GM13977 (cell line): ENCODE data around the gene TRMT11.

Experiments used
- DNase-seq: peaks from one replicate; pipeline ENCODE4 v3.0.0; 2012; ENCODE audit warnings: low spot score
- in situ Hi-C: fragments of 300-500 bp; cut with MboI; formaldehyde crosslinking; loops from one replicate; pipeline ENCODE4 v1.12.0; 2022; ENCODE audit warnings: low sequenced_read_pairs, low pct_unique_long_range_greater_than_20kb, mixed read lengths, inconsistent platforms; ENCODE audit not compliant: unreplicated experiment
- TF ChIP-seq, protein P1 (sequence below): IDR thresholded peaks from 2 replicates; pipeline ENCODE4 v1.5.1; 2012; ENCODE audit warnings: mild to moderate bottlenecking, control low read depth; ENCODE audit not compliant: insufficient read depth; ENCODE audit errors: extremely low read depth, missing control alignments

TRMT11 gene

DNA sequence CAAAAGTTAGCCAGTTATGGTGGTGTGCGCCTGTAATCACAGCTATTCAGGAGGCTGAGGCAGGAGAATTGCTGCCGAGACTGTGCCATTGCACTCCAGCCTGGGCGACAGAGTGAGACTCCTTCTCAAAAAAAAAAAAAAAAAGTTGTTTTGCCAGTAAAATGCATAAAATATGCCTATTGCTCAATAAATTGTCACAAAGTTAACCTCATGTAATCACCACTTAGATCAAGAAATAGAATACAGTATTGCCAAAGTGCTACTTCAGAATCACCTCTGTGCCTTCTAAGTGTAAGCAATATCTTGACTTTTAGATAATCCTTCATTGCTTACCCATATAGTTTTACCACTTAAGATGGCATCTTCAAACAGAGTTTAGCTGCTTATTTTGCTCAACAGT lies 80.7 kb downstream of the TRMT11 start:
- in situ Hi-C loops, result no loop called here

DNA sequence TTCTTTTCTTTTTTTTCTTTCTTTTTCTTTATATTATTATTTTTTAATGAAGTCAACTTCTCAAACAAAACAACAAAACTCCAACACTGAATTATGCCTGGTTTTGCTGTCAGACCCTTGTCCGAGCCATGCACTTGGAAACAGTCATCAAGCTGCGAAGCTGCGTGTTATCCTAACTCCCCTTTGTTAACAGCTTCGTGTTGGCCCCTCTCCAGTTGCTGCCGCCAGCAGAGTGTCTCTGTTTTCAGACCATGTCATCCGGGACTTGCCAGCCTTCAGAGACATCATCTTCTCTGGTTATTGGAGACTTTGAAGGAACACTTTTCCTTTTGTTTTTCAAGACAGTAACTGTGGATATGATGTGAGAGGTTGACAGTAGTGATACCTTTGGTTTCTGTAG lies 83.1 kb downstream of the TRMT11 start:
- no peak for DNase-seq
- in situ Hi-C loops, result no loop called here
- TF ChIP-seq, protein P1, sequence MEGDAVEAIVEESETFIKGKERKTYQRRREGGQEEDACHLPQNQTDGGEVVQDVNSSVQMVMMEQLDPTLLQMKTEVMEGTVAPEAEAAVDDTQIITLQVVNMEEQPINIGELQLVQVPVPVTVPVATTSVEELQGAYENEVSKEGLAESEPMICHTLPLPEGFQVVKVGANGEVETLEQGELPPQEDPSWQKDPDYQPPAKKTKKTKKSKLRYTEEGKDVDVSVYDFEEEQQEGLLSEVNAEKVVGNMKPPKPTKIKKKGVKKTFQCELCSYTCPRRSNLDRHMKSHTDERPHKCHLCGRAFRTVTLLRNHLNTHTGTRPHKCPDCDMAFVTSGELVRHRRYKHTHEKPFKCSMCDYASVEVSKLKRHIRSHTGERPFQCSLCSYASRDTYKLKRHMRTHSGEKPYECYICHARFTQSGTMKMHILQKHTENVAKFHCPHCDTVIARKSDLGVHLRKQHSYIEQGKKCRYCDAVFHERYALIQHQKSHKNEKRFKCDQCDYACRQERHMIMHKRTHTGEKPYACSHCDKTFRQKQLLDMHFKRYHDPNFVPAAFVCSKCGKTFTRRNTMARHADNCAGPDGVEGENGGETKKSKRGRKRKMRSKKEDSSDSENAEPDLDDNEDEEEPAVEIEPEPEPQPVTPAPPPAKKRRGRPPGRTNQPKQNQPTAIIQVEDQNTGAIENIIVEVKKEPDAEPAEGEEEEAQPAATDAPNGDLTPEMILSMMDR, result no peak

More for the DNA sequence above, 80.7 kb downstream of the TRMT11 start:
- TF ChIP-seq, protein P1, result no peak
- DNase-seq, result no peak

DNA sequence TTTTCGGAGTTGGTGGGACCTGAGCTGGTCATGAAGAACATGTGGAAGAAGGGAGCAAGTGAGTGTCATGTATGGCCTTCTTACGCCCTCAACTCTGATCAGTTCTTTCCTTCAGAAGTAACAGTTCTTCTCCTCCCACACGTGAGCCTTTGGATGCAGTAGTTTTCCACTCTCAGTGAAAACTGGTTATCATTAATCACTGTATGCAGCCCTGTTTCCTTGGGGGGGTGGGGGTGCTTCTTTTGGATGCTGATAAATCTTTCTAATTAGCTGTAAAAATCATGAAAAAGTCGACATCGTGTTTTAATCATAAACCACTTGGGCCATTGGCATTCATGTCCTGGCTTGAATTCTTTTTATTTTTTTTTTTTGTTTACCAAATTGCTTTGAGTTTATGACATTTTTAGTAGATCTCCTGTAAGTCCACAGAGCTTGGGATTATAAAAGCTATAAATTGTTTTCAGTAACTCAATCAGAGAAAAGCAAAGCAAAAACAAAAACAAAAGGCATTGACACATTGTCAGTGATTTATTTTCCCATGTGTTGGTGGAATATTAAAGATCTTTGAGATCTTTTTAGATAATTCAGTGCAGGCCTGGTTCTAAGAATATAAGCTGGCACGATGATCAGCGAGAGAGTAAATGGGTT lies 84.8 kb downstream of the TRMT11 start:
- in situ Hi-C loops, result no loop called here
- DNase-seq, result no peak
- TF ChIP-seq, protein P1, result no peak

DNA sequence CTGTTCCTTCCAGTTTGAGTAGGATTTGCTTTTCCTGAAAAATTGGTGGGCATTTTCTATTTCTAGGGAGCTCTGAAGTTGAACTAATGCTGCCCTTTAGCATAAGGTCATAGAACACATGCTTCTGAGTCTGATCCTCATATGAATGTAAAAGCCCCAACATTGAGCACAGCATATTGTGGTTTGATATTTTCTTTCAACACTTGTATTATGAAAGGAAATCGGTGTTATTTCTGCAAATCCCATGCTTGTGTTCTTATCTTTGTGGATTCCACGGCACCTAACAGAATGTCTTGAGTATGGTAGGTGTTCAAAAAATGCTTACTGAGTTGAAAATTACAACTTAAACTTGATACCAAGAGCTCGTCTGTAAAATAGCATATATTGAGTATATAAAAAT lies 85.8 kb downstream of the TRMT11 start:
- in situ Hi-C loops, result no loop called here
- DNase-seq, result no peak

DNA sequence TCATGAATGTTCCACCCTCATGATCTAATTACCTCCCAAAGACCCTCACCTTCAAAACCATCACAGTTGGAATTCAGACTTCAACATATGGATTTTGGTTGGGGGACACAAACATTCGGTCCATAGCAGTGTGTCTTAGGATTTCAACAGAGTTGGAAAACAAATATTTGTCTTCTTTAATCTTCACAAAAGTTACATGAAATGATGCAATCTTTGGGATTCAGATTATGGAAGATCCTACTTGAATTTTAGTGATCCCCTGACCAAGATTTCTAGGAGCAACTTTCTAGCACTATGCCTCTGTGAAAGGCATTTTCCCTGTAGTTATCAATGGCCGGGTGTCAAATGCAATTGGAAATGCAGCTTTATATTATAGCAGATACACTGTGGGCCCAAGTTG lies 86.5 kb downstream of the TRMT11 start:
- TF ChIP-seq, protein P1, result no peak
- in situ Hi-C loops, result no loop called here
- DNase-seq, result no peak

More for the DNA sequence above, 85.8 kb downstream of the TRMT11 start:
- TF ChIP-seq, protein P1, result no peak

DNA sequence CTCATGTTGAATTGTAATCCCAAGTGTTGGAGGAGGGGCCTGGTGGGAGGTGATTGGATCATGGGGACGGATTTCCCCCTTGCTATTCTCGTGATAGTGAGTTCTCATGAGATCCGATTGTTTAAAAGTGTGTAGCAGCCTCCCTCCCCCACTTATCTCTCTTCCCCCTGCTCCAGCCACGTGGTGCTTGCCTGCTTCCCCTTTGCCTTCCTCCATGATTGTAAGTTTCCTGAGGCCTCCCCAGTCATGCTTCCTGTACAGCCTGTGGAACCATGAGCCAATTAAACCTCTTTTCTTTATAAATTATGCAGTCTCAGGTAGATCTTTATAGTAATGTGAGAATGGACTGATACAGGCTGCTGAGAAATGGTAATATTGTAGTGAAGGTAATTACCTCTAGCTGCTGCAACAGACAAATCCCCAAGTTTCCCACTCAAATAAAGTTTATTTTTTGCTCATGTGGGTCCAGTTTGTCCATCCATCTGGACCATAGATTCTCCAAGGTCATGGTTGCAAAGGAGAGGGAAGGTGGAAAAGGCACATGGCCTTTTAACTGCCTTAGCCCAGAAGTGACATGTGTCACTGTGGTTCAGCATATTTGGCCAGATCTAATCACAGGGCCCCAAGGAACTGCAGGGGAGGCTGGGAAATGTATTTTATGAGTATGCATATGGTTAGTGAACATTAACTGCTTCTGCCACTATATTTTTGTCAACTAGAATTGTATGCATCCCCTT lies 89.2 kb downstream of the TRMT11 start:
- DNase-seq, result no peak
- in situ Hi-C loops, result no loop called here
- TF ChIP-seq, protein P1, result no peak
